ENCODE results near the gene VWF.

DNA sequence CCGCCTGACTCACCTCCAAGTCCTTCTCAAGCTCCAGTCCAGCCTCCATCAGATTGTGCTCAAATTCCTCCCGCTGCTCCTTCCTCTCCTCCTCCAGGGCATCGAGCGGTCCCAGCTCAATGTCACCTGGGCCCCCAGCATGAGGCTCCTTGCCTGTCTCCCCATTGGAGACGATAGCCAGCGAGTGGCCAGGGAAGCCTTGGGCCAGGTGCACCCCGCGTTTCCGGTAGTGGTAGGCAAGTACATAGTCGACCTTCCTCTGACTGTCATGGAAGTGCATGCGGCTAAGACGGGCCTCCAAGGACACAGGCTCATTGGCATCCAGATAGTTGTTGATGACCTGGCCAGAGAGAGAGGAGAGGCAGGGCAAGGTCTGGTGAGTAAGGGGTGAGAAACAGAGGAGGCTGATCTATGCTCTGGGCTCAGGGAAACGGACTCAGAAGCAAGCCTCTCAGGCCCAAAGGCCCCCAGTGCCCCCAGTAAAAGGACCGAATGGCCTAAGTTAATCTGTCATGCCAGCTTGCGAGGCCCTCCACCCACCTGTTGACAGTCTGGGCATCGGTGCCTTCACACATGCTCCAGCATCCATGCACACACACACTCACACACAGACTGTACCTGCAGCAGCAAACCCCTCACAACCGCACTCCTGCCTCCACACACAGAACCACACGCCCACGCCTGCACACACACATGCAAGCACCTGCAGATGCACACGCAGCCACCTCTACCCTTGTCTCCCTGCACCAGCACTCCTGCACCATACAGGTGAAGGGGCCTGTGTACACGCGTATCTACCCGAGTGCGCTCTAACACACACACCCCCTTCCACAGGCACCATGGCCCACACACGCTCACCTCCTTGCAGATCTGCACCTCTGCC lies 203.2 kb downstream of the VWF start:
- TF ChIP-seq POLR2A (IDR thresholded peaks at IDR 0.05; ENCODE audit: low read depth, low read length) (no peak), NR2C2 (IDR thresholded peaks at IDR 0.05; ENCODE audit: borderline replicate concordance, control insufficient read depth, insufficient read length, low read depth) (no peak), SPI1 (IDR thresholded peaks at IDR 0.05; ENCODE audit: borderline replicate concordance, insufficient read depth, low read depth, low read length) (no peak), EZH2 (IDR thresholded peaks at IDR 0.05; ENCODE audit: borderline replicate concordance, control insufficient read depth, low read depth, low read length) (no peak), HDAC6 (IDR thresholded peaks at IDR 0.05; ENCODE audit: unreplicated experiment) (no peak), EGR1 (IDR thresholded peaks at IDR 0.05; ENCODE audit: borderline replicate concordance in 1 of 2, low read depth in 2 of 2, low read length in 2 of 2) (no peak), SUZ12 (IDR thresholded peaks at IDR 0.05; ENCODE audit: unreplicated experiment) (no peak), POLR2AphosphoS2 (IDR thresholded peaks at IDR 0.05; ENCODE audit: low read depth, low read length) (no peak), RFX5 (IDR thresholded peaks at IDR 0.05; ENCODE audit: low read depth, low read length) (no peak), PAX5 (IDR thresholded peaks at IDR 0.05; ENCODE audit: borderline replicate concordance, low read depth, low read length) (no peak)
- TF ChIP-seq, protein P1, sequence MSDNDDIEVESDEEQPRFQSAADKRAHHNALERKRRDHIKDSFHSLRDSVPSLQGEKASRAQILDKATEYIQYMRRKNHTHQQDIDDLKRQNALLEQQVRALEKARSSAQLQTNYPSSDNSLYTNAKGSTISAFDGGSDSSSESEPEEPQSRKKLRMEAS (IDR thresholded peaks at IDR 0.05; ENCODE audit: low read depth, low read length), result no peak
- TF ChIP-seq, protein P2, sequence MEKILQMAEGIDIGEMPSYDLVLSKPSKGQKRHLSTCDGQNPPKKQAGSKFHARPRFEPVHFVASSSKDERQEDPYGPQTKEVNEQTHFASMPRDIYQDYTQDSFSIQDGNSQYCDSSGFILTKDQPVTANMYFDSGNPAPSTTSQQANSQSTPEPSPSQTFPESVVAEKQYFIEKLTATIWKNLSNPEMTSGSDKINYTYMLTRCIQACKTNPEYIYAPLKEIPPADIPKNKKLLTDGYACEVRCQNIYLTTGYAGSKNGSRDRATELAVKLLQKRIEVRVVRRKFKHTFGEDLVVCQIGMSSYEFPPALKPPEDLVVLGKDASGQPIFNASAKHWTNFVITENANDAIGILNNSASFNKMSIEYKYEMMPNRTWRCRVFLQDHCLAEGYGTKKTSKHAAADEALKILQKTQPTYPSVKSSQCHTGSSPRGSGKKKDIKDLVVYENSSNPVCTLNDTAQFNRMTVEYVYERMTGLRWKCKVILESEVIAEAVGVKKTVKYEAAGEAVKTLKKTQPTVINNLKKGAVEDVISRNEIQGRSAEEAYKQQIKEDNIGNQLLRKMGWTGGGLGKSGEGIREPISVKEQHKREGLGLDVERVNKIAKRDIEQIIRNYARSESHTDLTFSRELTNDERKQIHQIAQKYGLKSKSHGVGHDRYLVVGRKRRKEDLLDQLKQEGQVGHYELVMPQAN (conservative IDR thresholded peaks at IDR 0.05), result no peak
- TF ChIP-seq, protein P3, sequence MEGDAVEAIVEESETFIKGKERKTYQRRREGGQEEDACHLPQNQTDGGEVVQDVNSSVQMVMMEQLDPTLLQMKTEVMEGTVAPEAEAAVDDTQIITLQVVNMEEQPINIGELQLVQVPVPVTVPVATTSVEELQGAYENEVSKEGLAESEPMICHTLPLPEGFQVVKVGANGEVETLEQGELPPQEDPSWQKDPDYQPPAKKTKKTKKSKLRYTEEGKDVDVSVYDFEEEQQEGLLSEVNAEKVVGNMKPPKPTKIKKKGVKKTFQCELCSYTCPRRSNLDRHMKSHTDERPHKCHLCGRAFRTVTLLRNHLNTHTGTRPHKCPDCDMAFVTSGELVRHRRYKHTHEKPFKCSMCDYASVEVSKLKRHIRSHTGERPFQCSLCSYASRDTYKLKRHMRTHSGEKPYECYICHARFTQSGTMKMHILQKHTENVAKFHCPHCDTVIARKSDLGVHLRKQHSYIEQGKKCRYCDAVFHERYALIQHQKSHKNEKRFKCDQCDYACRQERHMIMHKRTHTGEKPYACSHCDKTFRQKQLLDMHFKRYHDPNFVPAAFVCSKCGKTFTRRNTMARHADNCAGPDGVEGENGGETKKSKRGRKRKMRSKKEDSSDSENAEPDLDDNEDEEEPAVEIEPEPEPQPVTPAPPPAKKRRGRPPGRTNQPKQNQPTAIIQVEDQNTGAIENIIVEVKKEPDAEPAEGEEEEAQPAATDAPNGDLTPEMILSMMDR (IDR thresholded peaks at IDR 0.05 in 2 of 3, conservative IDR thresholded peaks at IDR 0.05 in 1 of 3; ENCODE audit: control insufficient read depth in 2 of 3, extremely low read depth in 1 of 3, insufficient read depth in 1 of 3, low read depth in 3 of 3, low read length in 3 of 3), result no peak
